ENCODE measurements around the gene MORN4. TPM values are rescaled to one million over a fixed set of nuclear protein-coding genes. Genes with fewer than 3 reads are reported as not detected.

Gene MORN4
- total and polyA plus RNA-seq, 2 of the 13 experiments (the other 11 are each of a cell fraction or from before 2014, with no cell fraction given) = 3.4 to 9.1 TPM

- TF ChIP-seq THAP9 (CRISPR knock-in tag; IDR thresholded peaks at IDR 0.05; ENCODE audit: borderline replicate concordance) (peak; percentile 26; the same call in 1 of the 2 replicates), GTF3A (CRISPR knock-in tag; conservative IDR thresholded peaks at IDR 0.05) (no peak), RFXANK (CRISPR knock-in tag; IDR thresholded peaks at IDR 0.05) (no peak), ZNF354B (CRISPR knock-in tag; IDR thresholded peaks at IDR 0.05) (no peak), ESRRA (CRISPR knock-in tag; IDR thresholded peaks at IDR 0.05; ENCODE audit: low read depth) (0 out of 2 replicates have a peak, but pooled peaks have one; percentile 20), HNF4A (CRISPR knock-in tag; IDR thresholded peaks at IDR 0.05) (no peak), REPIN1 (CRISPR knock-in tag; IDR thresholded peaks at IDR 0.05; ENCODE audit: borderline replicate concordance, low read depth) (0 out of 2 replicates have a peak, but pooled peaks have one; percentile 9), FOXO4 (CRISPR knock-in tag; conservative IDR thresholded peaks at IDR 0.05) (no peak), ZNF468 (CRISPR knock-in tag; IDR thresholded peaks at IDR 0.05) (no peak), GATA4 (IDR thresholded peaks at IDR 0.05; ENCODE audit: borderline replicate concordance, low read depth) (0 out of 2 replicates have a peak, but pooled peaks have one; percentile 19), FOXP4 (CRISPR knock-in tag; IDR thresholded peaks at IDR 0.05) (no peak), ZNF570 (CRISPR knock-in tag; IDR thresholded peaks at IDR 0.05; ENCODE audit: borderline replicate concordance) (no peak)
- TF ChIP-seq, protein P1, sequence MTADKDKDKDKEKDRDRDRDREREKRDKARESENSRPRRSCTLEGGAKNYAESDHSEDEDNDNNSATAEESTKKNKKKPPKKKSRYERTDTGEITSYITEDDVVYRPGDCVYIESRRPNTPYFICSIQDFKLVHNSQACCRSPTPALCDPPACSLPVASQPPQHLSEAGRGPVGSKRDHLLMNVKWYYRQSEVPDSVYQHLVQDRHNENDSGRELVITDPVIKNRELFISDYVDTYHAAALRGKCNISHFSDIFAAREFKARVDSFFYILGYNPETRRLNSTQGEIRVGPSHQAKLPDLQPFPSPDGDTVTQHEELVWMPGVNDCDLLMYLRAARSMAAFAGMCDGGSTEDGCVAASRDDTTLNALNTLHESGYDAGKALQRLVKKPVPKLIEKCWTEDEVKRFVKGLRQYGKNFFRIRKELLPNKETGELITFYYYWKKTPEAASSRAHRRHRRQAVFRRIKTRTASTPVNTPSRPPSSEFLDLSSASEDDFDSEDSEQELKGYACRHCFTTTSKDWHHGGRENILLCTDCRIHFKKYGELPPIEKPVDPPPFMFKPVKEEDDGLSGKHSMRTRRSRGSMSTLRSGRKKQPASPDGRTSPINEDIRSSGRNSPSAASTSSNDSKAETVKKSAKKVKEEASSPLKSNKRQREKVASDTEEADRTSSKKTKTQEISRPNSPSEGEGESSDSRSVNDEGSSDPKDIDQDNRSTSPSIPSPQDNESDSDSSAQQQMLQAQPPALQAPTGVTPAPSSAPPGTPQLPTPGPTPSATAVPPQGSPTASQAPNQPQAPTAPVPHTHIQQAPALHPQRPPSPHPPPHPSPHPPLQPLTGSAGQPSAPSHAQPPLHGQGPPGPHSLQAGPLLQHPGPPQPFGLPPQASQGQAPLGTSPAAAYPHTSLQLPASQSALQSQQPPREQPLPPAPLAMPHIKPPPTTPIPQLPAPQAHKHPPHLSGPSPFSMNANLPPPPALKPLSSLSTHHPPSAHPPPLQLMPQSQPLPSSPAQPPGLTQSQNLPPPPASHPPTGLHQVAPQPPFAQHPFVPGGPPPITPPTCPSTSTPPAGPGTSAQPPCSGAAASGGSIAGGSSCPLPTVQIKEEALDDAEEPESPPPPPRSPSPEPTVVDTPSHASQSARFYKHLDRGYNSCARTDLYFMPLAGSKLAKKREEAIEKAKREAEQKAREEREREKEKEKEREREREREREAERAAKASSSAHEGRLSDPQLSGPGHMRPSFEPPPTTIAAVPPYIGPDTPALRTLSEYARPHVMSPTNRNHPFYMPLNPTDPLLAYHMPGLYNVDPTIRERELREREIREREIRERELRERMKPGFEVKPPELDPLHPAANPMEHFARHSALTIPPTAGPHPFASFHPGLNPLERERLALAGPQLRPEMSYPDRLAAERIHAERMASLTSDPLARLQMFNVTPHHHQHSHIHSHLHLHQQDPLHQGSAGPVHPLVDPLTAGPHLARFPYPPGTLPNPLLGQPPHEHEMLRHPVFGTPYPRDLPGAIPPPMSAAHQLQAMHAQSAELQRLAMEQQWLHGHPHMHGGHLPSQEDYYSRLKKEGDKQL (CRISPR knock-in tag; IDR thresholded peaks at IDR 0.05; ENCODE audit: low read depth) = no peak
- TF ChIP-seq, protein P2, sequence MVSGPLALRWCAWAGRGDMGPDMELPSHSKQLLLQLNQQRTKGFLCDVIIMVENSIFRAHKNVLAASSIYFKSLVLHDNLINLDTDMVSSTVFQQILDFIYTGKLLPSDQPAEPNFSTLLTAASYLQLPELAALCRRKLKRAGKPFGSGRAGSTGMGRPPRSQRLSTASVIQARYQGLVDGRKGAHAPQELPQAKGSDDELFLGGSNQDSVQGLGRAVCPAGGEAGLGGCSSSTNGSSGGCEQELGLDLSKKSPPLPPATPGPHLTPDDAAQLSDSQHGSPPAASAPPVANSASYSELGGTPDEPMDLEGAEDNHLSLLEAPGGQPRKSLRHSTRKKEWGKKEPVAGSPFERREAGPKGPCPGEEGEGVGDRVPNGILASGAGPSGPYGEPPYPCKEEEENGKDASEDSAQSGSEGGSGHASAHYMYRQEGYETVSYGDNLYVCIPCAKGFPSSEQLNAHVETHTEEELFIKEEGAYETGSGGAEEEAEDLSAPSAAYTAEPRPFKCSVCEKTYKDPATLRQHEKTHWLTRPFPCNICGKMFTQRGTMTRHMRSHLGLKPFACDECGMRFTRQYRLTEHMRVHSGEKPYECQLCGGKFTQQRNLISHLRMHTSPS (CRISPR knock-in tag; IDR thresholded peaks at IDR 0.05; ENCODE audit: low read depth) = peak; percentile 78
These were observed 49.1 kb downstream of the MORN4 start, which contains the start of gene HOGA1 (continued) for GRCh38 chr10:97584060-97584797.

Measured in HepG2 (cell line).